Endothelial cell of hepatic sinusoid (primary cell): ENCODE data around the gene CDC42EP3.

Source experiments
- in situ Hi-C: cut with HindIII; loops from 2 replicates; pipeline ENCODE4 v1.10.0; 2017; ENCODE audit warnings: low sequenced_read_pairs

CDC42EP3 gene

GRCh38 chr2:37671009-37671815 lies at the start of gene CDC42EP3:
Gene CDC42EP3, minus strand, starts transcription at chr2:37671642. Its CDS starts 25,055 bp downstream, at chr2:37646587.
- in situ Hi-C loops = loop anchor here (10.0 kb wide), 1 partner anchor 134 kb away; no protein-coding TSS in a partner anchor

GRCh38 chr2:37721201-37721560 lies 49.7 kb upstream of the CDC42EP3 start:
- in situ Hi-C loops = no loop called here

GRCh38 chr2:37720533-37721200 lies 49.2 kb upstream of the CDC42EP3 start:
- in situ Hi-C loops = no loop called here

GRCh38 chr2:37718515-37719161 lies 47.2 kb upstream of the CDC42EP3 start:
- in situ Hi-C loops = no loop called here

GRCh38 chr2:37713258-37713700 lies 41.8 kb upstream of the CDC42EP3 start:
- in situ Hi-C loops = no loop called here

- in situ Hi-C loops = no loop called here
Measured at GRCh38 chr2:37711831-37712230, 40.4 kb upstream of the CDC42EP3 start.

GRCh38 chr2:37711308-37711731 lies 39.9 kb upstream of the CDC42EP3 start:
- in situ Hi-C loops = no loop called here

GRCh38 chr2:37709111-37709510 lies 37.7 kb upstream of the CDC42EP3 start:
- in situ Hi-C loops = no loop called here

- in situ Hi-C loops = no loop called here
Measured at GRCh38 chr2:37708146-37708545, 36.7 kb upstream of the CDC42EP3 start.

GRCh38 chr2:37707393-37707792 lies 36.0 kb upstream of the CDC42EP3 start:
- in situ Hi-C loops = no loop called here

- in situ Hi-C loops = no loop called here
Measured at GRCh38 chr2:37706334-37707183, 35.1 kb upstream of the CDC42EP3 start.

- in situ Hi-C loops = no loop called here
Measured at GRCh38 chr2:37705191-37705590, 33.7 kb upstream of the CDC42EP3 start.

GRCh38 chr2:37698931-37699481 lies 27.6 kb upstream of the CDC42EP3 start:
- in situ Hi-C loops = no loop called here

- in situ Hi-C loops = no loop called here
Measured at GRCh38 chr2:37695336-37695735, 23.9 kb upstream of the CDC42EP3 start.

- in situ Hi-C loops = no loop called here
Measured at GRCh38 chr2:37692711-37693110, 21.3 kb upstream of the CDC42EP3 start.

- in situ Hi-C loops = no loop called here
Measured at GRCh38 chr2:37689751-37690150, 18.3 kb upstream of the CDC42EP3 start.

GRCh38 chr2:37688771-37689468 lies 17.5 kb upstream of the CDC42EP3 start:
- in situ Hi-C loops = no loop called here

GRCh38 chr2:37686792-37687526 lies 15.5 kb upstream of the CDC42EP3 start:
- in situ Hi-C loops = no loop called here

GRCh38 chr2:37684809-37685208 lies 13.4 kb upstream of the CDC42EP3 start:
- in situ Hi-C loops = no loop called here
